ENCODE measurements around the gene PEDS1.

DNA sequence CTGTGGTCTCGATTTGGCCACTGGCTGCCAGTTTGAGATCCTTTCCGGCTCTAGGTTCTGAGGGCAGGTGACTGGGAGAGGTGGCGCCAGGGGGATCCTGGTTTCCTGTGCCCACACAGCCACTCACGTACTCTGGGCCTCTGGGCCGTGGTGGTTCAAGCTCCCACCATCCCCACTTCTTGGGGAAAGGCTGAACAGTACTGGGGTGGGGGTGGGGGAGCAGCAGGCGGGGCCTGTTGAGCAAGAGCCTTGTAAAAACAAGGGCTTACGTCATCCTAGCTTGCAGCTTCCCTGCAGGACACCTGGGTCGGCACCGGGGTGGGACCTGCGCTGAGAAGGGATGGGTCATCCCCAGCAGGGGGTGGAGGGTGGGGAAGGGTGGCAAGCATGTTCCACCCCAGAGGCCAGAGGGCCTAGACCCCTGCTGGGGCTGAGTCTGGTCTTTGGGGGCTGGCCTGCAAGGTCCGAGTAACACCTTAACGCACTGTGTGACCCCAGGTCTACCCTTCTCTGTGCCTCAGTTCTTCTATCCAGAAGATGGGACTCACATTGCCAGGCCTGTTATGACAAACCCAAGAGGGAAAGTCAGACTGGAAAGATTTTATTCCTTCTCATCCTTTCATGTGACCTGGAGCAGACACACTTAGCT, 34.0 kb upstream of the PEDS1 start:
- TF ChIP-seq RXRA (IDR thresholded peaks at IDR 0.05; ENCODE audit: insufficient read depth, low read depth, low read length) = no peak
- no peak for TF ChIP-seq JUN (IDR thresholded peaks at IDR 0.05; ENCODE audit: low read depth, low read length)
- no peak for TF ChIP-seq BCL11A (IDR thresholded peaks at IDR 0.05; ENCODE audit: low read depth in 2 of 2, low read length in 2 of 2)
- no peak for TF ChIP-seq POLR2A (IDR thresholded peaks at IDR 0.05; ENCODE audit: control extremely low read depth in 1 of 2, low read depth in 2 of 2, low read length in 2 of 2)
- TF ChIP-seq, protein P1, sequence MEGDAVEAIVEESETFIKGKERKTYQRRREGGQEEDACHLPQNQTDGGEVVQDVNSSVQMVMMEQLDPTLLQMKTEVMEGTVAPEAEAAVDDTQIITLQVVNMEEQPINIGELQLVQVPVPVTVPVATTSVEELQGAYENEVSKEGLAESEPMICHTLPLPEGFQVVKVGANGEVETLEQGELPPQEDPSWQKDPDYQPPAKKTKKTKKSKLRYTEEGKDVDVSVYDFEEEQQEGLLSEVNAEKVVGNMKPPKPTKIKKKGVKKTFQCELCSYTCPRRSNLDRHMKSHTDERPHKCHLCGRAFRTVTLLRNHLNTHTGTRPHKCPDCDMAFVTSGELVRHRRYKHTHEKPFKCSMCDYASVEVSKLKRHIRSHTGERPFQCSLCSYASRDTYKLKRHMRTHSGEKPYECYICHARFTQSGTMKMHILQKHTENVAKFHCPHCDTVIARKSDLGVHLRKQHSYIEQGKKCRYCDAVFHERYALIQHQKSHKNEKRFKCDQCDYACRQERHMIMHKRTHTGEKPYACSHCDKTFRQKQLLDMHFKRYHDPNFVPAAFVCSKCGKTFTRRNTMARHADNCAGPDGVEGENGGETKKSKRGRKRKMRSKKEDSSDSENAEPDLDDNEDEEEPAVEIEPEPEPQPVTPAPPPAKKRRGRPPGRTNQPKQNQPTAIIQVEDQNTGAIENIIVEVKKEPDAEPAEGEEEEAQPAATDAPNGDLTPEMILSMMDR (IDR thresholded peaks at IDR 0.05; ENCODE audit: control extremely low read depth in 1 of 3, insufficient read depth in 1 of 3, low read depth in 1 of 3, low read length in 3 of 3) = no peak
- no peak for TF ChIP-seq RAD21 (IDR thresholded peaks at IDR 0.05 in 1 of 2, conservative IDR thresholded peaks at IDR 0.05 in 1 of 2; ENCODE audit: low read depth in 2 of 2, low read length in 2 of 2)
- TF ChIP-seq POLR2AphosphoS5 (IDR thresholded peaks at IDR 0.05; ENCODE audit: low read depth, low read length) = no peak
- TF ChIP-seq TAF1 (IDR thresholded peaks at IDR 0.05; ENCODE audit: low read depth, low read length) = no peak
- TF ChIP-seq NRF1 (IDR thresholded peaks at IDR 0.05; ENCODE audit: low read depth, low read length) = no peak
- TF ChIP-seq BRCA1 (IDR thresholded peaks at IDR 0.05; ENCODE audit: low read depth, low read length) = no peak
- no peak for TF ChIP-seq EP300 (IDR thresholded peaks at IDR 0.05; ENCODE audit: borderline replicate concordance in 1 of 2, low read depth in 2 of 2, low read length in 2 of 2)
- TF ChIP-seq SP1 (IDR thresholded peaks at IDR 0.05; ENCODE audit: low read depth, low read length) = no peak
- TF ChIP-seq SP2 (IDR thresholded peaks at IDR 0.05; ENCODE audit: low read length) = no peak
